T follicular helper cell (primary cell): ENCODE measurements around the gene ALDOC.

Source experiments
- DNase-seq: peaks from one replicate; pipeline ENCODE4 v3.0.0-alpha.2; 2020; ENCODE audit warnings: low read depth

Gene ALDOC

DNA sequence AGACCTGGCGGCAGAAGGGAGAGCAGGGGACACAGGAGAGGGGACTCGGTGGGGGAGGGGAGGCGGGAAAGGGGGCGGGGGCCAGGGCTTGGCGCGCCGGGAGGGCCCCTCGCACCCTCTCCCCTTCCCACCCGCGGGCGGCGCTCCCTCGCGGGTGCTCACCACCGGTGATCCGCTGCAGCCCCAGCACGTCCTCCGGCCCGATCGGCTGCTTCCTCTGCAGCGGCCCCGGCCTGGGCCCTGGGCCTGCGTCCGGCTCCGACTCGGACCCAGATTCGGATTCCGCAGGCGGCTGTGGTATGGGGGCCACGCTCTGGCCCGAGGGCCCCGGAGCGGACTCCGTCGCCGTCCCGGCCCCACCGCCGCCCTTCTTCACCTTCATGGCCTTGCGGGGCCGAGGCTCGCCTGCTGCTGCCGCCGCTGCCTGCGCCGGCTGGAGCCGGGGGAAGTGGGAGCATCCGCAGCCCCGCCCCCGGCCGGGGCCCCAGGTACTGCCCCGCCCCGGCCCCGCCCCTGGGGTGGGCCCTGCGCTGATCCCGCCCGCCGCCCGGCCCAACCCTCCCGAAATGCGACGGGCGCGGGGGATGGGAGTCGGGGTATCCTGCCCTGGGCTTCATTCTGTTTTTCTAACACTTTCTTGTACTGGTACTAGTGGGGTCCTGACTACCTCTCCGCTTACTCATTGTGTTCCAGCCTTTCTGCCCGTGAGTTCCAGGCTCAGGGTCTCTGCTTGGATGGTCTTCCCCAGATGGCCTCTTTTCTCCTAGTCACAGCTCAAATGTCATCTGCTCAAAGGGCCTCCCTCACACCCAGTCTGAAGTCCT is 24.3 kb downstream of the ALDOC start, which contains the start of gene UNC119:
Gene UNC119, minus strand, starts transcription at position 449 of the 824 bp plus-strand sequence. Its CDS starts 67 bp downstream, at position 382.
- peak; percentile 73 for DNase-seq

- no peak for DNase-seq
Measured at GRCh38 chr17:28551421-28552175, 25.1 kb downstream of the ALDOC start.

GRCh38 chr17:28550858-28551257 is 25.8 kb downstream of the ALDOC start:
- no peak for DNase-seq

- peak; percentile 50 for DNase-seq
Measured at GRCh38 chr17:28549236-28550132, 27.2 kb downstream of the ALDOC start.

DNA sequence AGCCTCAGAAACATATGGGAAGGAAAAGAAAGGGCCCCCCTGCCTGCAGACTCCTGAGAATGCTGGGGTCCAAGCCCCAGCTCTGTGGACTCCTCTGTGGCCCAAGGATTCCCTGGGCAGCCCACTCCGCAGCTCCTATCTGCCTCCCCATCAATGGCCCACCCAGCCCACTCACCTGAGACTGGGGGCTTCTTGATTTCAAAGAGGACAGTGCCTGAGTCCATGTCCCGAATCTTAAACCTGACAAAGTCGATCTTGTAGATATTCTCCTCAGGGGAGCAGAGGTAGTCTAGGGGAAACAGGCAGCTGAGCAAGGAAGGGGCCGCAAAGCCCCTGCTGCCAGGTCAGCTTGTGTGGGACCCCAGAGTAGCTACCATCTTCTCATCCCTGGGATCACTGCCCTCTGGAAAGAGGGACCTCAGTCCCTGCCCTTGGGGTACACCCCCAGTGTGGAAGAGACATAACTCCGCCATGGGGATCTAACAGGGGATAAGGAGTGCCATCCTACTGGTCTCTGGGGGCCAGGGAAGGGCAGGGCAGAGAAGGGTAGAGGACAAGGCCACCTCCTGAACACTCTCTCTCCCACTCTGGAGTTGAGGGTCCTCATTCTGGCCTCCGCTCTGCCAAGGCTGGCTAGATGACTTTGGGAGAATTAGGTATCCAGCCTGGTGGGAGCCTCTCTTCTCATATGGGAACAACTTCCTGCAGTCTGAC is 28.1 kb downstream of the ALDOC start:
- no peak for DNase-seq

DNA sequence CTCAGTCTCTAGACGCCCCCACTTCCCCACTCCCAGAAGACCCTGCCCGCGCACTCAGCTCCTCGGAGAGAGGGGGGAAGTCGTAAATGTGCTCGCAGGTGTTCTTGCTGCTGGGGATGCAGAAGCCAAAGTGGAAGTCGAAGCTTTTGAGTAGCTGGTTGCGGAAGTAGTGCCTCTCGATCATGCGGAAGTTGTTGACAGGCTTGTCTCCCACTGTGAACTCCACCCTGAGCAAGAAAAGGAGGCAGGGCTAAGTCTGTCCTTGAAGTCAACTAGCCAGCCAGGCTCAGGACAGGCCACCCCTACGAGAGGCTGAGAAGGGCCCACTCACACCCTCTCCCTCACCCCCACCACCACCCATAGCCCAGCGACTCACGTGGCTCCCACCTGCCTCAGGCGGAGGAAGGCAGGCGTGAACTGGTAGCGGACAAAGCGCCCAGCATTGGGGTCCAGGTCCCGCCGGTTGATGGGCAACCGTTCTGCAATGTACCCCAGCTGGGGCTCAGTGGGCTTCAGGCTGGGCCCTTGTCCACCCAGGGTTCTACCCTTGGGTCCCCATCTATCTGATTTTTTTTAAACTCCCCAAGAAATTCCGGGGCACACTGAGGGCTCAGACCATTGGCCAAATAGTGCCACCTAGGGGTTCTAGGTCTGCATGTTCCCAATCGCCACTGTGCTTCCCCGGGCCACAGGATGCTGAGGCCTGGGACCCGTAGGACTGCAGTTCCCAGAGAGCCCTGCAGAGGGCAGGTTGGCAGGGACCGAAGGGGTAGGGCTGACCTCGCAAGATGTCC is 28.9 kb downstream of the ALDOC start:
- peak; percentile 15 for DNase-seq

GRCh38 chr17:28547096-28547622 is 29.5 kb downstream of the ALDOC start:
- no peak for DNase-seq

DNA sequence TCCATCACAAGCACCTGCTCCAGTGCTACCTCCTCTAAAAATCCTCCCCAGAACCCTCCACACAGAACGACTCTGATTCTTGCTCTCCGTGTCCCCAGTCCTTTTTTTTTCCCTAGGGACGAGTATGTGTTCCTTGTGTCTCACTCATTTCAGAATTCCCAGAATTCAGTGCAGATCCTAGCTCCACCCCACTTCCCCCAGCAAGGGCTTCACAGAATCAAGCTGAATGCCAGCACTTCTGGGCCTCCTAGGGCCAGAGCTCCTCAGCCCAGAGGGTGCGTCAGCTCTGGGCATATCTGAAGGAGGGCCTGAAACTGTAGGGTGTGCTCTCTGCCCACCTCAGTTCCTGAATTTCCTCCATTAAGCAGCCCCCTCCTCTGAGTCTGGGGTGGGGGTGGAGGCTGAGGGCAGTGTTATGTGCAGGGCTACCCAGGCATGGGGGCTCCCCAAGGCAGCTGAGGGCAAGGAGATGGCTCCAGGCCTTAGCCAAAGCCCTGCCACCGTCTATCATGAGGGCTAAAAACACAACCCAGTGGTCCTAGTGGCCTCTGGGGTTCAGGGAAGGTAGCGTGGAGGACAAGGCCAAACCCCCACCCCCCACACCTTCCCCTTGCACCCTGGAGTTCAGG is 30.8 kb downstream of the ALDOC start:
- no peak for DNase-seq

DNA sequence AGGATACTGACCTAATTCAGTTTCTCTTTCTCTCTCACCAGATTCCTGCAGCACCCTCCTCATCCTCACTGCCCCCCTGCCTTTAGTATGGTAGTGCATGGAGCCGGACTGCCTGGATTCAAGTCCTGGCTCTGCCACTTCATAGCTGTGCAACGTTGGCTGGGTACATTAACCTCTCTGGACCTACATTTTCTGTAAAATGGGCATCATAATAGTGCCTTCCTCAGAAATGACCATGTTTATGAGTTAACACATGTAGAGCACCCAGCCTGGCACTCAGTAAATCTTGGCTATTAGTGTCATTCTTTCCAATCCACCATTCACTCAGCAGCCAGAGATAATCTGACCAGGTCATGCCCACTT is 31.6 kb downstream of the ALDOC start:
- no peak for DNase-seq

- no peak for DNase-seq
Measured at GRCh38 chr17:28544402-28545140, 32.1 kb downstream of the ALDOC start.

- no peak for DNase-seq
Measured at GRCh38 chr17:28541439-28541838, 35.3 kb downstream of the ALDOC start.

GRCh38 chr17:28540231-28540630 is 36.5 kb downstream of the ALDOC start:
- DNase-seq, result no peak

DNA sequence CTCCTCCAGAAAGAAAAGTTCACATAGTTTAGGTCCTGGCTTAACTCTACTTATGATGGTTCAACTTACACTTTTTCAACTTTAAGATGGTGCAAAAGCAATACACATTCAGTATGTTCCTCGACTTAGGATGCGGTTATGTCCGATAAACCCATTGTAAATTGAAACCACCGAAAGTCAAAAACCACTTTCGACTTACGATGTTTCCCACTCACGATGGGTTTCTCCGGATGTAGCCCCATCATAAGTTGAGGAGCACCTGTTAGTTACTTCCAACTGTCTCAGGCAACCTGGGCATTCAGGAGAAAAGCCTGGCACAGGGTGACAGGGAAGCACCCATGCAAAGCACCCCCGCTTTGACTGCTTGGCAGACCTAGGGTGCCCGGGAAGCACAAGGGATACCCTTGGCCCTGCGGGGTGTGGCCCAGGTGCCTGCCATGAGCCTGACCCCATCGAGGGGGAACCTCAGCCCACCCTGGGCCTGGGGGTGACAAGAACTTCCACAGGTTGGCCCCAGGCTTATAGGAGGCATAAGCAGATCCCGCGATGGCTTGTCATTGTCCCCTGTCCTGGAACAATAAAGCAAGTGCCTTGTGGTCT is 38.3 kb downstream of the ALDOC start:
- no peak for DNase-seq

- DNase-seq, result no peak
Measured at GRCh38 chr17:28537219-28537610, 39.5 kb downstream of the ALDOC start.

DNA sequence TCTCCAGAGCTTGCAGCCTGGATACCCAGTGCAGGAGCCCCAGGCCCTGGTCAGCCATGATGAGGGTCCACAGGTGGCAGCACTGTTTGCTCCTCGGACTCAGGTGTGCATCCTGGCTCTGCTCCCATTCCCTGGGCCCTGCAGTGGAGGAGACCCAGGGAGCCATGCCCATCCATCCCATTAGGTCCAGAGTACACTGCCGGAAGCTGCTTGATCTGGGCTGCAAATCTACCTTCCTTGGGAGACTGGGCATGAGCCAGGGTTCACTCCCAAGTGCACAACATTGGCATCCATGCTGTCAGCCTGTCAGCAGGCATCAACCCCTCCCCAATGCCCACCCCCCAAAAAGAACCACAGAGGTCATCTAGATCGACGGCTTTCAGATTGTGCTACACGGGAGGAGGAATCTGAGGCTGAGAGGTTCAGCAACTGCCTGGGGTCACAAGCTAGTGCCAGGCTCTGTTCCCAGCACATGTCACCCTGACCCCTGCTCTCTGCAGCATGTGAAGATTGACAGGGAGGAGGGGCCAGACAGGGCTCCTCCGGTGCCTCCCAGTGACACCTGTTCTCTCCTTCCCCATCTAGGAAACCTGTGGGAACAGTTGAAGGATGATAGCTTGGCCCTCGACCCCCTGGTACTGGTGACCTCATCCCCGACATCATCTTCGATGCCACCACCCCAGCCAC is 40.0 kb downstream of the ALDOC start:
- no peak for DNase-seq

GRCh38 chr17:28534740-28535375 is 41.8 kb downstream of the ALDOC start:
- no peak for DNase-seq

GRCh38 chr17:28533091-28533807 is 43.4 kb downstream of the ALDOC start:
- no peak for DNase-seq
